Esophagus squamous epithelium (tissue), 4 donors: ENCODE measurements around the gene KLHDC10.

Source experiments
- CTCF ChIP-seq, 6 experiments: fragments of 450-650 bp in 4 of 6; fragments of 200-600 bp in 2 of 6; sonication (generic) in 2 of 6; IDR thresholded peaks; one replicate each; pipeline ENCODE4 v1.5.1; 2016 to 2019; ENCODE audit warnings: antibody characterized with exemption in 6 of 6, mild to moderate bottlenecking in 4 of 6, moderate library complexity in 4 of 6
- POLR2A ChIP-seq, 4 donors: fragments of 450-650 bp; IDR thresholded peaks; one replicate each; pipeline ENCODE4 v1.6.1; 2017; ENCODE audit warnings: antibody characterized with exemption in 4 of 4, mild to moderate bottlenecking in 4 of 4, moderate library complexity in 3 of 4

- TF ChIP-seq CTCF (IDR thresholded peaks at IDR 0.05) (no peak), POLR2A (IDR thresholded peaks at IDR 0.05) (no peak)
Measured at GRCh38 chr7:130143334-130143732, 73.0 kb downstream of the KLHDC10 start.
